HCEC 1CT (cell line): ENCODE measurements around the gene APEX1.
"Not testable (repeated sequence)": the region's sequence is repeated elsewhere in the genome, so short reads cannot be mapped to it uniquely, and the experiment has no call there.

ENCODE experiments used
- DNase-seq: peaks from one replicate; pipeline ENCODE4 v3.0.0-alpha.2; 2017

Gene APEX1

DNA sequence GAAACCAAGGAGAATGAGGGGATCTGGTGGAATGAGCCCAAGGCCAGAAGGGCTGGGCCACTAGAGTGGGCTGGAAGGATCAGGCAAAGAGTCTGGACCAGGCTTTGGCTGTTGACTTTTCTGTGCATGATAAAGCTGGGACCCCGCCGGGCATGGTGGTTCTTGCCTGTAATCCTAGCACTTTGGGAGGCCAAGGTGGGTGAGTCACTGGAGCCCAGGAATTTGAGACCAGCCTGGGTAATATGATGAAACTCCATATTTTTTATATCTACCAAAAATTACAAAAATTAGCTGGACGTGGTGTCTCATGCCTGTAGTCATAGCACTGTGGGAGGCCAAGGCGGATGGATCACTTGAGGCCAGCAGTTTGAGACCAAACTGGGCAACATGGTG lies 18.7 kb upstream of the APEX1 start:
- peak; percentile 82 for DNase-seq

DNA sequence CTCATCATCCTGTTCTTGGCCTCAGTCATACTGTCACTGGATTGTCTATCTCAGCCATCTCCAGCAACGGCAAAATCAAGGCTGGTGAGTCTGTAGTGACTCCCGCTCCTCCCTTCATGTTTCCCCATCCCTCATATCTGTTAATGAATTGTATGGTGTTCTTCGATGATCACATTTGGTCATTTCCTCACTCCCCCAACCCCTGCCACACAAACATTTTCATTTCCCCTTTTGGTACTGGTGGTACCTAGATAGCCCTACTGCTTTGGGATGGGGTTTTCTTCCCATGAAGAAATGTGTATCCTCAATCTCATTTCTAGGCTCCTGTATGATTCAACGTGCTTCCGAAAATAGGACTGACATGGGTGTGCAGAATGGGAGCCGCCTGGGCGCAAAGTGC lies 16.4 kb upstream of the APEX1 start:
- no peak for DNase-seq

- DNase-seq = no peak
These were observed 14.6 kb upstream of the APEX1 start for GRCh38 chr14:20440465-20440864.

DNA sequence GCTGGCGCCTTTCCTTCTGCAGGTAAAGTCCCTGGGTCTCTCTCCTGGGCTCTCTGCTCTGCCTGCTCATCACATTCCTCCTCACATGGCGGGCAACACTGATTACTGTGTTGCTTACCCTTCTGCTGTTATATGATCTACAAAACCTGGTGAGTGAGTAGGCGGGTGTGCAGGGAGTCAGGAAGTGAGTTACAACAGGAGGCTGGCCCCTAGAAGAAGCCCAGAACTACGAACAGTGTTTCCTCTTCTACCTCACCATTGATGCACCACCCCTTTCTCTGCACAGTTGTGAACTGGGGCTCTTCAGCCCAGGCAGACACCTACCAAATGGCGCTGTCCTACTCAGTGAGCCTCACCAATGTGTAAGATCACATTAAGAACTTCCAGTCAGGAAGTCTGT lies 14.1 kb upstream of the APEX1 start:
- DNase-seq = no peak

DNA sequence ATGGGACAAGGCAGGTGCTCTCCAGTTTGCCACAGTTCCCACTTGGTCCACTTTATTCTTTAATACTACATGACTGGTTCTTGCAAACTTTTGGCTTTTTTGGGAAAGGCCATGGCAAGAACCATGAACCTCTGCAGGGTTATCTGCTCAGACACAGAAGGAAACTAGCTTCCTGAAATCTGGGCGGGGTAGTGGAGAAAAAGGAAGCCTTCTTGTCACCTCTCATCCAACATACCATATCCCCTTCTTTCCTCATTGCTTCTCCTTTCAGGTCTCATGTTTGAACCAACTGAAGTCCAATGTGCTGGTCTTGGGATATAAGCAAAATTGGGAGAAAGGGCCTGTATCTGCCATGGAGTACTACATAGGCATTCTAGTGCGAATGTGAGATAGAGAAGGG lies 13.6 kb upstream of the APEX1 start:
- DNase-seq = no peak

DNA sequence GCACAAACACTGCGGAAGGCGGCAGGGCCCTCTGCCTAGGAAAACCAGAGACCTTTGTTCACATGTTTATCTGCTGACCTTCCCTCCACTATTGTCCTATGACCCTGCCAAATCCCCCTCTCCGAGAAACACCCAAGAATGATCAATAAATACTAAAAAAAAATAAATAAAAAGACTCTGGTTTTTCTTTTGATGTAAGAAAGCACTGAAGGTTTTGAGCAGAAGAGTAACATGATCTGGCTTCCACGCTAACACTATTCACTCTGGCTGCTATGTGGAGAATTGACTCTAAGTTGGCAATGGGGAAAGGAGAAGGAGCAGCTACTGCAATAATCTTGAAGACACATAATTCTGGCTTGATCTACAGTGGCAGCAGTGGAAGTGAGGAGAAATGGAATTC lies 11.4 kb upstream of the APEX1 start:
- DNase-seq = not testable (repeated sequence)

- no peak for DNase-seq
These were observed 8.1 kb upstream of the APEX1 start for GRCh38 chr14:20446889-20447288.

DNA sequence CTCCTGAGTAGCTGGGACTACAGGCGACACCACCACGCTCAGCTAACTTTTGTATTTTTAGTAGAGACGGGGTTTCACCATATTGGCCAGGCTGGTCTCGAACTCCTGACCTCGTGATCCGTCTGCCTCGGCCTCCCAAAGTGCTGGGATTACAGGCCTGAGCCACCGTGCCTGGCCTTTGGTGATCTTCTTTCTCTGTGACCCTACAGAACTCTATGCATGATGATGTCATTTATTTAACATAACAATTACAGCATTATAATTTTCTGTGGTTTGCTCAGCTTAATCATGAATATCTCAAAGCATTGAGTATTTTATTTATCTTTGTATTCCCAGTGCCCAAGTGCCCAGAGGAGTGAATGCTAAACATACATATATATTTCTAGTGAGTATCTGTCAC lies 2.2 kb upstream of the APEX1 start:
- not testable (repeated sequence) for DNase-seq

DNA sequence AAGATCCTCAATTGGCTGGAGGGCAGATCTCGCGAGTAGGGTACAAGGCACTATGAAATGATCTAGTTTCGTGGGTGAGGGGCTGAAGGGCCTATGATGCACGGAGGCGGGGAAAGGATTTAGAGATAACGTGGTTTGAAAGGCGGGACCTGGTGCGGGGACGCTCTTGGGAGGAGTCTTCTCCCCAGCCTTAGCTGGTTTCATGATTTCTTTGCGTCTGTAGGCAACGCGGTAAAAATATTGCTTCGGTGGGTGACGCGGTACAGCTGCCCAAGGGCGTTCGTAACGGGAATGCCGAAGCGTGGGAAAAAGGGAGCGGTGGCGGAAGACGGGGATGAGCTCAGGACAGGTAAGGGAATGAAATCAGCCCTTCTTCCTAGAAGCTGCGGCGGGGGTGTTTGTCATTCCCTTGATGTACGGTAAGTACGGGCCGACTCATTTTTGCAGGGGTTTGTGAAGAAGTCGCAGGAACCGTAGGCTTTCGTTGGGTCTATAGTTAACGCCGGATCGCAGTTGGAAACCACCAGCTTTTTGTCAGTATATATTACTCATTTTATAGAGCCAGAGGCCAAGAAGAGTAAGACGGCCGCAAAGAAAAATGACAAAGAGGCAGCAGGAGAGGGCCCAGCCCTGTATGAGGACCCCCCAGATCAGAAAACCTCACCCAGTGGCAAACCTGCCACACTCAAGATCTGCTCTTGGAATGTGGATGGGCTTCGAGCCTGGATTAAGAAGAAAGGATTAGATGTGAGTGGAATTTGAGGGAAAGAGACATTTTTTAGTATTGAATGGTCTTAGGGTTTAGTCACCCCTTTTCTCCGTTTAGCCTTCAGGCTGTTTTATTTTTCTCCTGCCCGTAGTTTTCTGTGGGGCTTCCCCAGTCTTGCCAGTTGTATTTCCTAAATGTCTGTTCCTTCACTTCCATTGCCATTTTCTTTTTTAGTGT lies 602 bp downstream of the APEX1 start:
- peak; percentile 78 for DNase-seq

GRCh38 chr14:20456971-20457370 lies 1.9 kb downstream of the APEX1 start:
- DNase-seq = no peak

GRCh38 chr14:20458031-20458789 lies 3.2 kb downstream of the APEX1 start:
- no peak for DNase-seq

GRCh38 chr14:20460458-20461224 lies 5.6 kb downstream of the APEX1 start:
- no peak for DNase-seq

- DNase-seq = peak; percentile 100
These were observed 6.5 kb downstream of the APEX1 start, which contains the start of gene PIP4P1 for GRCh38 chr14:20461225-20462141. Gene PIP4P1 (minus strand): TSS chr14:20461434. CDS start chr14:20461325, 109 bp downstream.

DNA sequence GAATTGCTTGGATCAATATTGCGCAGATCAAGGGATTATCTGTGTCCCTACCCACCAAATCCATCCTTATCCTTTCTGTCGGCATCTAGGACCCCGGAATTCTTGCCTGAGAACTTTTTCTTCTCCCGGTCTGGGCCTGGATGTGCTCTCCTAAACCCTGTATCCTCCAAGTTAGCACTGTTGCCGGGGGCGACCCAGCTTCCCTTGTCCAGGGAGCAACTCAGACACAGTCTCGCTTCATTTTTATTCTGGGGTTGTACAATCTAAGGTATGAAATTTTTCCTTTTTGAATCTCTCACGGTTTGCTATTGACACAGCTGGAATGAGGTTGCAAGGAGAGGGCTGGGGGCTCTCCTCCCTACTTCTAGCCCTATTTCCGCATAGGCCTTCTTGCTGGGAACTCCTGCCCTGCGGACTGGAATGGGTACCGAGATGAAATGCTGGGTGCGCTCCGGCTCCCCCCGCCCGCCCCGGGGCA lies 13.8 kb downstream of the APEX1 start:
- no peak for DNase-seq

DNA sequence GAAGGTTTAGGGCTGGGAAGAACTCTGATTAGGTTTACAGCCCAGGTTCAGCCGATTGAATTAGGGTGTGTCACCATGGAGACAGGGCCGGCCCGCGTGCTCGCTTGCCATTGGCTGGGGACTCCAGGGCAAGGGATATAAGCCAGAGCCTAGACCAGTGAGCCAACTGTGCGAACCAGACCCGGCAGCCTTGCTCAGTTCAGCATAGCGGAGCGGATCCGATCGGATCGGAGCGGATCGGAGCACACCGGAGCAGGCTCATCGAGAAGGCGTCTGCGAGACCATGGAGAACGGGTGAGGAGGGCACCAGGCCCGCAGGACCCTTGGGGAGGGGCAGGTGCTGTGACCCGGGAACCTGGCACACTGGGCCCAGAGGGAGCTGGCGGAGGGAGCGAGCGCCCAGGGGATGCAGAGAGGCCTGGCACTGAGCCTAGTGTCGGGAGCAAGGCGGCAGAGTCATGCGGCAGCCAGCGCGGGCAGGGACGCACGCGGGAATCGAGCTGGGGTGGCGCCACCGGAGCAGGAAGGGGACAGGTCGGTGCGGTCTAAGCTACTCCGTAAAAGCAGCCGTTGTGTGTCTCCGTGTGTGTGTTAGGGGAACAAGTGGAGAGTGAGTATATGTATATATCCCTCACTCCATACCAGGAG lies 14.3 kb downstream of the APEX1 start, which contains the start of gene PNP:
TSS of gene PNP (plus strand) at position 165 of the 648 bp plus-strand sequence. CDS start at position 284, 119 bp downstream.
- peak; percentile 89 for DNase-seq

GRCh38 chr14:20469890-20470602 lies 15.0 kb downstream of the APEX1 start:
- DNase-seq = peak; percentile 80

DNA sequence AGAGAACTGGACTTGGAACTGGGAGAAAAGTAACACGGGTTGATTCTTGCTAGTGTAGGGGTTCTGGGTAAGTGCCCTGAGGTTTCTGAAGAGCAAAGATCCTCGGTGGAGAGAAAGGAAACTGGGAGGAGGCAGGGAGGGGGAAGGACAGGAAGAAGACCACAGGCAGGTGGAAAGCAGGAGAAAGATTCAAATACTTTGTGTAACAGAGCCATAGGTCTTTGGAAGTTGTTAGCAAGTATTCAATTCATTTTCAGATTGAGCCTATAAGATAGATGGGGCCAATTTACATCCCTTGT lies 15.5 kb downstream of the APEX1 start:
- no peak for DNase-seq

GRCh38 chr14:20472536-20473169 lies 17.6 kb downstream of the APEX1 start:
- no peak for DNase-seq

GRCh38 chr14:20476776-20477175 lies 21.8 kb downstream of the APEX1 start:
- DNase-seq = no peak

DNA sequence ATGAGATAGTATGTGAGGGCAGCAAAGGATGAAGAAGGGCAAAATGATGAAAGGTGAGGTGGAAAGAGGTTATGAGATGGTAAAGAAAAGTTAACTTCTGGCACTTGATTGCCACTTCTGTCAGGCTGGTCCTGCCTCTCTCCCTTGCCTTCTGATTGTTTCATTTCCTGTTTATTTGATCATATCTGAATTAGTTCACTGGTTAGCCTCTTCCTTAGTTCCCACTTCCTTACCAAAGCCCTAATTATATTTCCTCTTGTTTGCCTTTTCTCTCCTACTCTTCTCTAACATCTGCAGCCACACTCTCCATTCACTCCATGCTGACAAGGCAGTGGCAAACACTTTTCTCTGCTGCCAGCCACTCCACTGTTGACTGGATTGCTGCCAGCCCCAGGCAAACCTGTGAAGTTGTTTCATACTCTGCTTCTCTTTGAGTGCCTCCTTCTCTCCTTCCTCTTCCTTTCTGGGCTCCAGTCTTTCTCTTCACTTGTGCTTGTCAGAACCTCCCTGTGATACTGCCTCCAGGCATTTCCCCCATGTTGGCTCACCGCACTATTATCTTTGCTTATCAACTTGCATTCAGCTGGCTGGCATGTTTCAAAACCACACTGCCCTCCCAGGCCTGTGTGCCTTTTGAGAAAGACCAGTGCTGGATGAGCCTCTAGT lies 22.3 kb downstream of the APEX1 start:
- no peak for DNase-seq
